ENCODE results near the gene TSC2. TPM values are rescaled to one million over a fixed set of nuclear protein-coding genes. Genes with fewer than 3 reads are reported as not detected.

The TSC2 gene
- total and polyA plus RNA-seq, 2 donors (not counting 3 experiments of a cell fraction or from before 2014, with no cell fraction given) = 87.9 to 144 TPM

- no peak overlapping the region for H3K4me3 ChIP-seq (replicated peaks in 1 of 3; ENCODE audit: insufficient read depth in 1 of 3, low read depth in 1 of 3, low read length in 3 of 3)
- ChIA-PET POLR2A (no interaction called here), CTCF (interaction anchor here (1.1 to 2.3 kb wide), 2 partner anchors 9 to 127 kb away, joined by 3 to 12 read pairs; no protein-coding TSS in a partner anchor)
- H3K4me1 ChIP-seq (ENCODE audit: control insufficient read depth, extremely low read depth, insufficient read depth, low read length) = peaks cover 8% of the 10 kb centered on the region
- dilution Hi-C loops (cut with MboI; ENCODE audit: extremely low pct_ligation_motif_present, low sequenced_read_pairs) (no loop called here), intact Hi-C loops (cut with micrococcal nuclease) (no loop called here)
- H3K36me3 ChIP-seq (ENCODE audit: control insufficient read depth in 2 of 2, extremely low read depth in 1 of 2, insufficient read depth in 2 of 2, low read length in 2 of 2) = no peaks in the 10 kb centered on the region
- no peak overlapping the region for H2AFZ ChIP-seq (ENCODE audit: low read depth, low read length)
- H3K27me3 ChIP-seq (ENCODE audit: control insufficient read depth in 2 of 2, insufficient read depth in 2 of 2, low read length in 2 of 2) = no peaks in the 10 kb centered on the region
- H3K27ac ChIP-seq (ENCODE audit: insufficient read depth, low read depth, low read length) = no peak overlapping the region
- no peaks in the 10 kb centered on the region for H3K9me3 ChIP-seq (replicated peaks; ENCODE audit: control insufficient read depth, insufficient read depth, low read length)
- FAIRE-seq = no peak
- no peak overlapping the region for H3K4me2 ChIP-seq (ENCODE audit: insufficient read depth, low read length)
- no peak overlapping the region for H3K9ac ChIP-seq (replicated peaks; ENCODE audit: extremely low read depth, insufficient read depth, low read length)
- DNase-seq (ENCODE audit: low read depth, low spot score) = no peak
- TF ChIP-seq POLR2AphosphoS5 (IDR thresholded peaks at IDR 0.05; ENCODE audit: insufficient read depth, low read depth, low read length) (no peak), EZH2 (IDR thresholded peaks at IDR 0.05; ENCODE audit: borderline replicate concordance, low read depth, low read length, severe bottlenecking) (no peak), CTCF (IDR thresholded peaks at IDR 0.05; ENCODE audit: extremely low read depth in 1 of 2, insufficient read depth in 1 of 2, low read depth in 1 of 2, low read length in 2 of 2) (no peak), FOS (IDR thresholded peaks at IDR 0.05; ENCODE audit: borderline replicate concordance, insufficient read depth, low read length) (no peak), MAX (IDR thresholded peaks at IDR 0.05; ENCODE audit: insufficient read depth, insufficient read length) (no peak), MYC (IDR thresholded peaks at IDR 0.05; ENCODE audit: low read depth, low read length) (no peak), GATA2 (IDR thresholded peaks at IDR 0.05; ENCODE audit: insufficient read depth, insufficient read length, low read depth, low read length) (no peak), POLR2A (IDR thresholded peaks at IDR 0.05; ENCODE audit: low read depth, low read length) (no peak), JUN (IDR thresholded peaks at IDR 0.05; ENCODE audit: borderline replicate concordance, insufficient read depth, insufficient read length, low read depth) (no peak)
- peaks cover 12% of the 10 kb centered on the region for H3K79me2 ChIP-seq (ENCODE audit: control insufficient read depth, insufficient read depth, low read length)
- no TSS peak for BruUV-seq (replicated peaks)
- no peaks in the 10 kb centered on the region for H3K9me1 ChIP-seq (replicated peaks; ENCODE audit: control insufficient read depth, extremely low read depth, insufficient read depth, low read length)
- H4K20me1 ChIP-seq (replicated peaks; ENCODE audit: control insufficient read depth, extremely low read depth, insufficient read depth, low read length) = no peaks in the 10 kb centered on the region
These were observed 34.3 kb upstream of the TSC2 start for GRCh38 chr16:2013527-2013926.

Measured in endothelial cell of umbilical vein (primary cell).